Neuronal stem cell (in vitro differentiated cells): ENCODE measurements around the gene OGA.

ENCODE experiments used
- DNase-seq: peaks from one replicate; pipeline ENCODE4 v3.0.0-alpha.2; 2013; ENCODE audit warnings: low spot score
- H2AFZ ChIP-seq: one replicate; pipeline ENCODE4 v1.6.1; 2013; ENCODE audit warnings: mild to moderate bottlenecking, low read length, inconsistent platforms
- H2AK5ac ChIP-seq: 2 replicates; pipeline ENCODE4 v1.6.1; 2013; ENCODE audit warnings: low read depth, mild to moderate bottlenecking, inconsistent platforms, low read length, moderate library complexity, mixed read lengths
- H2BK120ac ChIP-seq: 2 replicates; pipeline ENCODE4 v1.6.1; 2013; ENCODE audit warnings: low read depth, mild to moderate bottlenecking, inconsistent platforms, low read length, moderate library complexity, mixed read lengths
- H2BK12ac ChIP-seq: one replicate; pipeline ENCODE4 v1.6.1; 2013; ENCODE audit warnings: low read length, inconsistent platforms
- H2BK15ac ChIP-seq: 2 replicates; pipeline ENCODE4 v1.6.1; 2013; ENCODE audit warnings: mild to moderate bottlenecking, low read length, inconsistent platforms, mixed read lengths
- H2BK5ac ChIP-seq: one replicate; pipeline ENCODE4 v1.6.1; 2013; ENCODE audit warnings: inconsistent platforms, mild to moderate bottlenecking, low read length, moderate library complexity
- H3K14ac ChIP-seq: one replicate; pipeline ENCODE4 v1.6.1; 2013; ENCODE audit warnings: low read length, inconsistent platforms
- H3K18ac ChIP-seq: 2 replicates; pipeline ENCODE4 v1.6.1; 2013; ENCODE audit warnings: low read length, inconsistent platforms
- H3K23ac ChIP-seq: 2 replicates; pipeline ENCODE4 v1.6.1; 2013; ENCODE audit warnings: low read depth, mild to moderate bottlenecking, mixed read lengths, low read length, inconsistent platforms; ENCODE audit not compliant: poor library complexity
- H3K27ac ChIP-seq: replicated peaks from 3 replicates; pipeline ENCODE4 v1.5.1; 2013; ENCODE audit warnings: low read length, inconsistent platforms
- H3K27me3 ChIP-seq, 3 experiments: 2 replicates each; pipeline ENCODE4 v1.6.1; 2013; ENCODE audit warnings: low read length in 3 of 3, mild to moderate bottlenecking in 2 of 3, inconsistent platforms in 1 of 3, low read depth in 1 of 3, mixed read lengths in 1 of 3, moderate library complexity in 1 of 3; ENCODE audit not compliant: control insufficient read depth in 3 of 3, insufficient read depth in 3 of 3
- H3K36me3 ChIP-seq, 2 donors: replicated peaks in 1 of 2; 2 replicates each; pipeline ENCODE4 v1.6.1; 2013; ENCODE audit warnings: low read length in 2 of 2; ENCODE audit not compliant: control insufficient read depth in 2 of 2, insufficient read depth in 2 of 2
- H3K4ac ChIP-seq: 2 replicates; pipeline ENCODE4 v1.6.1; 2013; ENCODE audit warnings: inconsistent platforms, mild to moderate bottlenecking, low read length, moderate library complexity
- H3K4me1 ChIP-seq, 2 donors: 1 replicate in 1 of 2; 2 replicates in 1 of 2; pipeline ENCODE4 v1.6.1; 2013; ENCODE audit warnings: low read length in 2 of 2, low read depth in 1 of 2; ENCODE audit not compliant: control insufficient read depth in 2 of 2, insufficient read depth in 1 of 2
- H3K4me2 ChIP-seq: one replicate; pipeline ENCODE4 v1.6.1; 2013; ENCODE audit warnings: mild to moderate bottlenecking, low read length, inconsistent platforms; ENCODE audit not compliant: insufficient read depth, poor library complexity, severe bottlenecking
- H3K4me3 ChIP-seq, 2 donors: 2 replicates each; pipeline ENCODE4 v1.5.1; 2013; ENCODE audit warnings: low read length in 2 of 2, mild to moderate bottlenecking in 2 of 2, inconsistent platforms in 1 of 2, moderate library complexity in 1 of 2
- H3K79me1 ChIP-seq: one replicate; pipeline ENCODE4 v1.6.1; 2013; ENCODE audit warnings: low read depth, mild to moderate bottlenecking, inconsistent platforms, low read length, moderate library complexity
- H3K9ac ChIP-seq: one replicate; pipeline ENCODE4 v1.6.1; 2013; ENCODE audit warnings: mild to moderate bottlenecking, low read depth, low read length, inconsistent platforms; ENCODE audit not compliant: poor library complexity
- H3K9me3 ChIP-seq, 2 donors: replicated peaks in 1 of 2; 2 replicates each; pipeline versions ENCODE3 to v1.6.1; 2013; ENCODE audit warnings: low read length in 2 of 2, mild to moderate bottlenecking in 2 of 2, inconsistent platforms in 1 of 2, low read depth in 1 of 2, mixed read lengths in 1 of 2, moderate library complexity in 1 of 2; ENCODE audit not compliant: control insufficient read depth in 2 of 2, insufficient read depth in 1 of 2
- H4K8ac ChIP-seq: one replicate; pipeline ENCODE4 v1.6.1; 2013; ENCODE audit warnings: low read depth, mild to moderate bottlenecking, inconsistent platforms, low read length, moderate library complexity
- H4K91ac ChIP-seq: one replicate; pipeline ENCODE4 v1.6.1; 2013; ENCODE audit warnings: low read length, low read depth, mild to moderate bottlenecking, inconsistent platforms; ENCODE audit not compliant: poor library complexity
- WGBS, 2 donors: extraction: QIAGEN DNeasy Blood & Tissue Kit; methylation state at CpG; one replicate each; pipeline ENCODE4 v1.1.7; 2013; ENCODE audit warnings: missing lambda C conversion rate in 2 of 2, mixed read lengths in 1 of 2; ENCODE audit not compliant: insufficient read length in 2 of 2, insufficient replicate concordance in 1 of 2; ENCODE audit errors: extremely low coverage in 2 of 2; 5-methylcytosine and 5-hydroxymethylcytosine counted together

OGA gene

GRCh38 chr10:101772895-101773761 is 45.1 kb downstream of the OGA start:
- peaks cover 8% of the 10 kb centered on the region for H3K79me1 ChIP-seq
- peak overlapping the region; percentile 5 for H2BK15ac ChIP-seq
- H2BK120ac ChIP-seq: no peak overlapping the region
- no peak overlapping the region for H3K14ac ChIP-seq
- peaks cover 0 to 96% (median 28%) of the 10 kb centered on the region in 3 experiments for H3K27me3 ChIP-seq
- H4K8ac ChIP-seq: no peak overlapping the region
- H3K4ac ChIP-seq: no peak overlapping the region
- no CpG with 5 or more reads among the region's 21 CpGs for WGBS, 2 donors
- H2AFZ ChIP-seq: no peak overlapping the region
- peaks cover 0 to 34% of the 10 kb centered on the region in 2 donors for H3K4me1 ChIP-seq
- no peak overlapping the region for H2BK12ac ChIP-seq
- peak overlapping the region; percentile 81 for H3K9ac ChIP-seq
- H3K4me2 ChIP-seq: peak overlapping the region; percentile 19
- no peak overlapping the region for H3K4me3 ChIP-seq
- H3K23ac ChIP-seq: no peak overlapping the region
- DNase-seq: no peak
- peak overlapping the region; percentile 6 for H2AK5ac ChIP-seq
- peak overlapping the region; percentile 61 for H3K18ac ChIP-seq
- H2BK5ac ChIP-seq: peak overlapping the region; percentile 57
- H3K9me3 ChIP-seq: no peaks in the 10 kb centered on the region
- peaks cover 0 to 4% of the 10 kb centered on the region in 2 donors for H3K36me3 ChIP-seq
- H3K27ac ChIP-seq: no peak overlapping the region
- H4K91ac ChIP-seq: no peak overlapping the region

GRCh38 chr10:101772017-101772894 is 46.0 kb downstream of the OGA start:
- Histone ChIP-seq H3K27ac (no peak overlapping the region), H3K14ac (peak overlapping the region; percentile 42), H2AFZ (no peak overlapping the region), H2BK15ac (peak overlapping the region; percentile 5), H3K4ac (no peak overlapping the region), H3K36me3 (peaks cover 0 to 2% of the 10 kb centered on the region in 2 donors), H2BK120ac (no peak overlapping the region), H2BK5ac (peak overlapping the region; percentile 57), H3K9ac (peak overlapping the region; percentile 81), H3K18ac (peak overlapping the region; percentile 53), H3K4me3 (no peak overlapping the region), H2AK5ac (peak overlapping the region; percentile 6), H3K4me1 (peaks cover 0 to 38% of the 10 kb centered on the region in 2 donors), H2BK12ac (no peak overlapping the region), H3K79me1 (peaks cover 8% of the 10 kb centered on the region), H3K4me2 (no peak overlapping the region), H3K9me3 (no peaks in the 10 kb centered on the region), H4K8ac (no peak overlapping the region), H4K91ac (no peak overlapping the region), H3K27me3 (peaks cover 0 to 96% (median 23%) of the 10 kb centered on the region in 3 experiments), H3K23ac (no peak overlapping the region)
- no CpG with 5 or more reads among the region's 6 CpGs for WGBS, 2 donors
- no peak for DNase-seq

- H4K8ac ChIP-seq: no peak overlapping the region
- H2BK120ac ChIP-seq: no peak overlapping the region
- H3K36me3 ChIP-seq: peaks cover 0 to 2% of the 10 kb centered on the region in 2 donors
- H3K9ac ChIP-seq: no peak overlapping the region
- no peak overlapping the region for H3K23ac ChIP-seq
- H2AK5ac ChIP-seq: peak overlapping the region; percentile 30
- no peak overlapping the region for H2AFZ ChIP-seq
- peaks cover 0 to 96% (median 18%) of the 10 kb centered on the region in 3 experiments for H3K27me3 ChIP-seq
- H2BK12ac ChIP-seq: no peak overlapping the region
- peak overlapping the region; percentile 72 for H3K18ac ChIP-seq
- no peak overlapping the region for H3K4ac ChIP-seq
- no peak overlapping the region for H2BK5ac ChIP-seq
- H3K9me3 ChIP-seq: no peaks in the 10 kb centered on the region
- H3K4me3 ChIP-seq: no peak overlapping the region
- H3K4me1 ChIP-seq: peaks cover 0 to 38% of the 10 kb centered on the region in 2 donors
- WGBS, 2 donors: no CpG with 5 or more reads among the region's 10 CpGs
- H3K79me1 ChIP-seq: peaks cover 8% of the 10 kb centered on the region
- H3K4me2 ChIP-seq: no peak overlapping the region
- no peak overlapping the region for H3K14ac ChIP-seq
- H4K91ac ChIP-seq: no peak overlapping the region
- DNase-seq: no peak
- no peak overlapping the region for H2BK15ac ChIP-seq
- H3K27ac ChIP-seq: no peak overlapping the region
Measured at GRCh38 chr10:101771380-101771779, 46.9 kb downstream of the OGA start.
